GM18499 (cell line): ENCODE measurements around the gene CCDC171.
A peak's percentile ranks its signal among the peaks of the same experiment; 100 is the strongest.
"Not testable (repeated sequence)": the region's sequence is repeated elsewhere in the genome, so short reads cannot be mapped to it uniquely, and the experiment has no call there.

Experiments used
- ATAC-seq: cut with Tn5 transposase; IDR thresholded peaks from one replicate; pipeline ENCODE4 v1.9.1; 2021; ENCODE audit warnings: moderate number of reproducible peaks; ENCODE audit not compliant: insufficient read depth, unreplicated experiment

The CCDC171 gene

GRCh38 chr9:15741015-15741414, 188.2 kb downstream of the CCDC171 start:
- ATAC-seq, result no peak

DNA sequence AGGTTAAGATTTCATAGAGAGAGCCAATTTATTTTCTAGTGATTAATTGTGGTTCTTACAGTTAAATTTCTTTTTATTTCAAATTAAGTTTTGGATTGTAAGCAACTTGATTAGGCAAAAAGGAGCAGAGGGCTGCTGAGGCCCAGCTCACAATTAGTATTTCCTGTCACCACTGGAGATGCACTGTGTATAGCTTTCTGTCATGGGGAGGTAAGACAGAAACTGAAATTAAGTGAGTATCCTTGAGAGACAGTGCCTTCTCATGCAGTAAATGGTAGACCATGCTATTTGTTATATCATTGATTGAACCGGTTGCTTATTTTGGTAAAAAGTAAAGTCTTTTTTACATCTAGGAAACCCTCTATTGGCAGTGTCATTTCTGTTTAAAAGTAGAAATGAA, 190.7 kb downstream of the CCDC171 start:
- ATAC-seq, result peak; percentile 89

DNA sequence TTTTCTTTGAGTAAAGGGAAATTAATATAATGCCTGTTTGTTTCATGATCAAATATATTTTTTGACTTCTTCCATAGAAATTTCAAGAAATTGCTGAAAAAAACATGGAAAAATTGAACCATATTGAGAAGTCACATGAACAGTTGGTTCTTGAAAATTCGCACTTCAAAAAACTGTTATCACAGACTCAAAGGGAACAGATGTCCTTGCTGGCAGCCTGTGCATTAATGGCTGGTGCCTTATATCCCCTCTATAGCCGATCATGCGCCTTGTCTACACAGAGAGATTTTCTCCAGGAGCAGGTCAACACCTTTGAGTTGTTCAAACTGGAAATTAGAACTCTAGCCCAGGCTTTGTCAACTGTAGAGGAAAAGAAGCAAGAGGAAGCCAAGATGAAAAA, 191.4 kb downstream of the CCDC171 start:
- no peak for ATAC-seq

DNA sequence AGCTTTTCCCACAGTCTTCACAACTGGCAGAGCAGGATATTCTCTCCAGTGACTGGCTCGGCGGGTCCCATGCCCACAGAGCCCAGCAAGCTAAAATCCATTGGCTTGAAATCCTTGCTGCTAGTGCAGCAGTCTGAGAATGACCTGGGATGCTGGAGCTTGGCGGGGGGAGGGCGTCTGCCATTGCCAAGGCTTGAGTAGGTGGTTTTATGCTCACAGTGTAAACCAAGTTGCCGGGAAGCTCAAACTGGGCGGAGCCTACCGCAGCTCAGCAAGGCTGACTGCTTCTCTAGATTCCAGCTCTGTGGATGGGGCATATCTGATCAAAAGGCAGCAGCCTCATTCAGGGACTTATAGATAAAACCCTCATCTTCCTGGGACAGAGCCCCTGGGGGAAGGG, 194.1 kb downstream of the CCDC171 start:
- no peak for ATAC-seq

GRCh38 chr9:15755660-15756059, 202.8 kb downstream of the CCDC171 start:
- ATAC-seq, result no peak

DNA sequence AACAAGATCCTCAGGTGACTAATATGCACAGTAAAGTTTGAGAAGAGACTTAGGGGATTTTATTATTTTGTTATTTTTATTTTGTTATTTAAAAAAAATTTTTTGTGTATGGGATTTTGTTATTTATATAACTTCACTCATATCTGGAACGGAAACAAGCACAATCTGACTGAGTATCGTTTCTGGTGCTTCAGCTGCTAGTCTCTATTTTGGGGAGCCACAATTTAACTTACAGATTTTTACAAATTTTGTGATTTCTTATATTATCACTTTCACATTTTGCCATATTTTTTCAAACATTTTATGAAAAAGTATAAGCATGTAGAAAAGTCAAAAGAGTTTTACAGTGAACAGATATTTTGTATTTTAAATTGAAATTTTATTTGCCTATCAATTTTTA, 208.7 kb downstream of the CCDC171 start:
- ATAC-seq, result no peak

- ATAC-seq, result no peak
Observed at GRCh38 chr9:15763371-15763770, 210.5 kb downstream of the CCDC171 start.

GRCh38 chr9:15764131-15764530, 211.3 kb downstream of the CCDC171 start:
- no peak for ATAC-seq

GRCh38 chr9:15769547-15769946, 216.7 kb downstream of the CCDC171 start:
- ATAC-seq, result no peak

- ATAC-seq, result no peak
Observed at GRCh38 chr9:15778861-15779260, 226.0 kb downstream of the CCDC171 start.

DNA sequence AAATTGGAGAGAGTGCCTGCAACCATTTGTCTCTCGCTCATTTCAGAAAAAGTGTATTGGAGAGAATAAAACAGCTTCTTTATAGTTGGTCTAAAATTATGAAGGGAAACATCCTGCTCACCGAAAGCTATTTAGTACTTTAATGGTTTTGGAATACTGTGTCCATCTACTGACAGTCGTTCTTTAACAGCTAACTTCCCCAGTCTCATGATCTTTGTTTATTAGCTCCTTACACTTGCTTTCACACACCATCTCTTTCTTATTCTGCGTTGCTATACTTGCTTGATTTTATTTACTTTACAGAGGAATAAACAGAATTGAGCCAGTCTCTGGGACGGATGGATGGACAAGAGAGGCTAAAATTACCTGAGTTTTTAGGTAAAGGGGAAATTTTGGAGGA, 229.3 kb downstream of the CCDC171 start:
- ATAC-seq, result no peak

DNA sequence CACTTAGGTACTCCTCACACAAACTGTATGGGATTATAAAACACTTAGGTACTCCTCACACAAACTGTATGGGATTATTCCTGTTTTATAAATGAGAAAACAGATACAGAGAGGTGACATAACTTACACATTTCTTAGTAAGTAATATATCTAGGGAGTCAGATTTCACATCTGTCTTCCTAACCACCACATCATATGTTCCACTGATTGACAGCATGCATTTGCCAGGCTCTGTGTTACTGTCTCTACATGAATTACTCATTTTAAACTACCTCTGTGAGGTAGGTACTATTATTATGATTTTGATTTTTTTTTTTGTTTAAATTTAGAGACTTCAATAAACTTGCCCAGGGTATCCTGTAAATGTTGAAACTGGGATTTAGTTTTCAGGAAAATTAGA, 232.7 kb downstream of the CCDC171 start:
- no peak for ATAC-seq

DNA sequence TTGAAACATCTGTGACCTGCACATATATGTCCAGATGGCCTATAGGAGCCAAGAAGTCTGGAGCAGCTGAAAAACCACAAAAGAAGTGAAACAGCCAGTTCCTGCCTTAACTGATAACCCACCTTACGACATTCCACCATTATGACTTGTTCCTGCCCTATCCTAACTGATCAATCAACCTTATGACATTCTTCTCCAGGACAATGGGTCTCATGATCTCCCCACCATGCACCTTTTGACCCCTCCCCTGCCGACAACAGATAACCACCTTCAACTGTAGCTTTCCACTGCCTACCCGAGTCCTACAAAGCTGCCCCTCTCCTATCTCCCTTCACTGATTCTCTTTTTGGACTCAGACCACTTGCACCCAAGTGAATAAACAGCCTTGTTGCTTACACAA, 233.8 kb downstream of the CCDC171 start:
- no peak for ATAC-seq

DNA sequence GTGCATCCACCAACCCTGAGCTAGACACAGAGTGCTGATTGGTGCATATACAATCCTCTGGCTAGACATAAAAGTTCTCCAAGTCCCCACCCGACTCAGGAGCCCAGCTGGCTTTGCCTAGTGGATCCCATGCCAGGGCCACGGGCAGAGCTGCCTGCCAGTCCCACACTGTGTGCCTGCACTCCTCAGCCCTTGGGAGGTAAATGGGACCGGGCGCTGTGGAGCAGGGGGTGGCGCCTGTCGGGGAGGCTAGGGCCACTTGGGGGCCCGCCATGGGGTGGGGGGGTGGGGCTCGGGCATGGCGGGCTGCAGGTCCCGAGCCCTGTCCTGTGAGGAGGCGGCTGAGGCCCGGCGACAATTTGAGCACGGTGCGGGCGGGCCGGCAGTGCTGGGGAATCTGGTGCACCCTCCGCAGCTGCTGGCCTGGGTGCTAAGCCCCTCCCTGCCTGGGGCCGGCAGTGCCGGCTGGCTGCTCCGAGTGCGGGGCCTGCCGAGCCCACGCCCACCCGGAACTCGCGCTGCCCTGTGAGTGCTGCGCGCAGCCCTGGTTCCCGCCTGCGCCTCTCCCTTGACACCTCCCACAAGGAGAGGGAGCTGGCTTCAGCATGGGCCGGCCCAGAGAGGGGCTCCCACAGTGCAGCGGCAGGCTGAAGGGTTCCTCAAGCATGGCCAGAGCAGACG, 257.5 kb downstream of the CCDC171 start:
- not testable (repeated sequence) for ATAC-seq

- ATAC-seq, result no peak
Observed at GRCh38 chr9:15813076-15813475, 260.2 kb downstream of the CCDC171 start.

GRCh38 chr9:15824310-15824709, 271.5 kb downstream of the CCDC171 start:
- no peak for ATAC-seq

- ATAC-seq, result no peak
Observed at GRCh38 chr9:15831384-15831783, 278.5 kb downstream of the CCDC171 start.

DNA sequence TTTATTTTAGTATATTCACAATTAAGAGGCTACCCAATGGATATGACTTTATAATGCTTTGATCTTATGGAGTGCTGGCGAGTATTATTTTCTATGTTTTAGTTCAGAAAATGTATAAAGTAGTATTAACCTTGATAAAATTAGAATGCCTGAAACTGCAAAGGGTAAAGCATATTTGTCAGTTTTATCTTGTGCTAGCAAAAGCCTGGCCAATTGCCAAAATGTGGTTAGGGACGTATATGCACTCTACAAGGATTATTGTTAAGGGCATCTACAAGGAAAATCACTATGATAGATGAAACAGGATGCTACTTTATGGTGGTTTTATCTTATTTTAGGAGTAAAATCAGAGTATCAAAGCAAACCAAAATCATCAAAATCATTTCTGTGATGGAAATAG, 281.7 kb downstream of the CCDC171 start:
- ATAC-seq, result no peak

DNA sequence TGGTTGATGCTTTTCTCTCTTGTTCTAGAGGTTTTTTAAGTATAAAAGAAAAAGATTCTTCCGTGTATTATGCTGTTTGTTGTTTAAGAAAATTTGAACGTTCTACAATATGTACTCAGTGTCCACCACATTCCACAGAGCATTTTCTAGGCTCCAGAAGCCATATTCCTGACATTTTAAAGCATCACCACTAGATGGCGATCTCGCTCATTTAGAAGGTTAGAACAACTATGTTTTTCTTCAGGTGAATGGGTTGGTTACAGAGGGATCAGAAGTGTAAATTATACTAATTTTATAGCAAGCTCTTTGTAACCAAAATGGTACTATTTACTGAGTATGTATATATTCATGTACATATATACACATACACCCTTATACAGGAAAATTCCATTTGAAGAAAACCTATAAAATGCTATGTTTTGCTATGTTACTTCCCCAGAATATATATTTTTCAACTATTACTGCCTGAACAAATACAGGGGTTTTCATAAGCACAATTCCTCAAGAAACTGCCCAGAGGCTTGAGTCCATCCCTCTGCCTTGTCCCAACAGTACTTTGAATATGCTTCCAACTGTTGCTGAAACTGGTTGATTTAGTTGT, 284.3 kb downstream of the CCDC171 start:
- ATAC-seq, result peak; percentile 86

- ATAC-seq, result no peak
Observed at GRCh38 chr9:15842051-15842450, 289.2 kb downstream of the CCDC171 start.

DNA sequence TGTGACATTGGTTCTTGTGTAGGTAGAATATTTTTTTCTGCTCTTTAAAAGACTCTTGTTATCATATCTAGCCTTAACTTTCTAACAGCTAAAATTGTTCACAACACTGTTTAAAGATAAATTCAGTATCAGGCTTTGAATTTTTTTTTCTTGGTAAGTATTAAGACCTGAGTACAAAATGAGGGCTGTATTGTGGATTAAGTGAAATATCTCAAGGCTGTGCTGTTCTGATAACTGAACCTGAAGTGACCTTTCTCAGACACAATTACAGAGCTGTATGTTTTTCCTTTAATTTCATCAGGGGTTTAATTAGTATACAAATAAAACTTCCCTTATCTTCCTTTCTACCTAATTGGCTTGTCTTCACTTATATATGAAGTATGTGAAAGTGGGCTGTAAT, 290.5 kb downstream of the CCDC171 start:
- no peak for ATAC-seq

DNA sequence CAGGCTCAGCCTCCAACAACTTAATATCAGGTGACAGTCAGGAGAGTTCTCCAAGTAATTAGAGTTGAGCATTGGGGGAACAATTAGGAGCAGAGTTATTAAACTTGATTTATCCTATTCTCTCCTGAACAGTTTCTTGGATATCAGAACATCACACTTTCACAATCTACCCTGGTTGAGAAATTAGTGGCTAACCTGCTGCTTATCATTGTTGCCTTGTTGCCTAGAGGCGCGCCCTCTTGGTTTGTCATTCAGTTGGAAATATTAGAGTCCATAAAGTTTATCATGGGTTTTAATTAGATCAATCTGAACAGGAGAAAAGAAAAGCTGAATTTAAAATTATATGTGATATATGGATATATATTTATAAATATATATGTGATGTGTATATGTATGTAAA, 291.1 kb downstream of the CCDC171 start:
- no peak for ATAC-seq
